Trophoblast cell (in vitro differentiated cells and primary cell): ENCODE measurements around the gene PLEKHO1.

Experiments used
- DNase-seq, 2 donors: peaks; one replicate each; pipeline ENCODE4 v3.0.0-alpha.2; 2016
- H2AFZ ChIP-seq: 2 replicates; pipeline ENCODE4 v1.6.1; 2013; ENCODE audit warnings: low read length, moderate library complexity, mild to moderate bottlenecking; ENCODE audit not compliant: insufficient read depth, poor library complexity
- H2AK5ac ChIP-seq: 2 replicates; pipeline ENCODE4 v1.6.1; 2013; ENCODE audit warnings: mild to moderate bottlenecking, low read length
- H2BK120ac ChIP-seq: 2 replicates; pipeline ENCODE4 v1.6.1; 2013; ENCODE audit warnings: low read length, mild to moderate bottlenecking, moderate library complexity; ENCODE audit not compliant: insufficient read depth, poor library complexity
- H2BK12ac ChIP-seq: 2 replicates; pipeline ENCODE4 v1.6.1; 2013; ENCODE audit warnings: mild to moderate bottlenecking, low read length, moderate library complexity
- H2BK5ac ChIP-seq: 2 replicates; pipeline ENCODE4 v1.6.1; 2013; ENCODE audit warnings: low read length, low read depth, moderate library complexity, mild to moderate bottlenecking; ENCODE audit not compliant: poor library complexity
- H3K14ac ChIP-seq: 2 replicates; pipeline ENCODE4 v1.6.1; 2013; ENCODE audit warnings: mild to moderate bottlenecking, low read length
- H3K18ac ChIP-seq: 2 replicates; pipeline ENCODE4 v1.6.1; 2013; ENCODE audit warnings: mild to moderate bottlenecking, low read length
- H3K23ac ChIP-seq: 2 replicates; pipeline ENCODE4 v1.6.1; 2013; ENCODE audit warnings: low read length
- H3K27ac ChIP-seq: 2 replicates; pipeline ENCODE4 v1.5.1; 2013; ENCODE audit warnings: low read depth, mild to moderate bottlenecking, inconsistent platforms, low read length, moderate library complexity
- H3K27me3 ChIP-seq: 2 replicates; pipeline ENCODE4 v1.6.1; 2013; ENCODE audit warnings: inconsistent platforms, mild to moderate bottlenecking, low read length, moderate library complexity; ENCODE audit not compliant: insufficient read depth
- H3K36me3 ChIP-seq, 2 experiments: 1 replicate in 1 of 2; 2 replicates in 1 of 2; pipeline ENCODE4 v1.6.1; 2013; ENCODE audit warnings: low read length in 2 of 2, mild to moderate bottlenecking in 2 of 2, moderate library complexity in 1 of 2; ENCODE audit not compliant: insufficient read depth in 2 of 2, control insufficient read depth in 1 of 2
- H3K4ac ChIP-seq: 2 replicates; pipeline ENCODE4 v1.6.1; 2013; ENCODE audit warnings: low read depth, mild to moderate bottlenecking, low read length, moderate library complexity
- H3K4me1 ChIP-seq, 2 experiments: 1 replicate in 1 of 2; 2 replicates in 1 of 2; pipeline ENCODE4 v1.6.1; 2013; ENCODE audit warnings: low read length in 2 of 2, mild to moderate bottlenecking in 2 of 2, moderate library complexity in 1 of 2; ENCODE audit not compliant: insufficient read depth in 2 of 2, control insufficient read depth in 1 of 2
- H3K4me2 ChIP-seq: 2 replicates; pipeline ENCODE4 v1.6.1; 2013; ENCODE audit warnings: inconsistent platforms, mild to moderate bottlenecking, low read length, moderate library complexity
- H3K4me3 ChIP-seq: 2 replicates; pipeline ENCODE4 v1.5.1; 2013; ENCODE audit warnings: mild to moderate bottlenecking, low read depth, low read length, inconsistent platforms
- H3K79me1 ChIP-seq: one replicate; pipeline ENCODE4 v1.6.1; 2013; ENCODE audit warnings: low read length
- H3K79me2 ChIP-seq: 2 replicates; pipeline ENCODE4 v1.6.1; 2013; ENCODE audit warnings: low read length, mild to moderate bottlenecking; ENCODE audit not compliant: control insufficient read depth, insufficient read depth, poor library complexity
- H3K9ac ChIP-seq: 2 replicates; pipeline ENCODE4 v1.6.1; 2013; ENCODE audit warnings: mild to moderate bottlenecking, low read length
- H3K9me3 ChIP-seq: 2 replicates; pipeline ENCODE4 v1.6.1; 2013; ENCODE audit warnings: low read depth, mild to moderate bottlenecking, control low read depth, inconsistent platforms, low read length; ENCODE audit not compliant: insufficient read depth
- H4K12ac ChIP-seq: 2 replicates; pipeline ENCODE4 v1.6.1; 2013; ENCODE audit warnings: low read depth, mild to moderate bottlenecking, low read length, moderate library complexity
- H4K8ac ChIP-seq: 2 replicates; pipeline ENCODE4 v1.6.1; 2013; ENCODE audit warnings: low read depth, mild to moderate bottlenecking, low read length, moderate library complexity
- H4K91ac ChIP-seq: one replicate; pipeline ENCODE4 v1.6.1; 2013; ENCODE audit warnings: low read depth, mild to moderate bottlenecking, low read length, moderate library complexity
- WGBS: extraction: QIAGEN DNeasy Blood & Tissue Kit; methylation state at CpG from one replicate; pipeline ENCODE4 v1.1.7; 2013; ENCODE audit warnings: missing lambda C conversion rate; ENCODE audit not compliant: insufficient read length, insufficient coverage; ENCODE audit errors: extremely low coverage; 5-methylcytosine and 5-hydroxymethylcytosine counted together

Gene PLEKHO1

GRCh38 chr1:150168960-150169601 lies 19.4 kb downstream of the PLEKHO1 start:
- no peaks in the 10 kb centered on the region for H3K9me3 ChIP-seq
- no peak overlapping the region for H3K14ac ChIP-seq
- peak; percentile 58 to 71 for DNase-seq
- no peak overlapping the region for H3K9ac ChIP-seq
- no CpG with 5 or more reads among the region's 6 CpGs for WGBS
- H2AFZ ChIP-seq = no peak overlapping the region
- H2BK12ac ChIP-seq = no peak overlapping the region
- H2BK5ac ChIP-seq = no peak overlapping the region
- H3K27me3 ChIP-seq = no peaks in the 10 kb centered on the region
- H3K4ac ChIP-seq = no peak overlapping the region
- H2BK120ac ChIP-seq = no peak overlapping the region
- peaks cover 12 to 19% of the 10 kb centered on the region in 2 experiments for H3K4me1 ChIP-seq
- H3K23ac ChIP-seq = no peak overlapping the region
- no peaks in the 10 kb centered on the region for H3K36me3 ChIP-seq
- H2AK5ac ChIP-seq = no peak overlapping the region
- no peak overlapping the region for H3K27ac ChIP-seq
- no peak overlapping the region for H4K8ac ChIP-seq
- no peak overlapping the region for H3K18ac ChIP-seq
- no peak overlapping the region for H3K4me3 ChIP-seq
- no peak overlapping the region for H3K4me2 ChIP-seq
- peaks cover 12% of the 10 kb centered on the region for H3K79me1 ChIP-seq
- H4K12ac ChIP-seq = no peak overlapping the region
- H4K91ac ChIP-seq = no peak overlapping the region
- no peaks in the 10 kb centered on the region for H3K79me2 ChIP-seq

DNA sequence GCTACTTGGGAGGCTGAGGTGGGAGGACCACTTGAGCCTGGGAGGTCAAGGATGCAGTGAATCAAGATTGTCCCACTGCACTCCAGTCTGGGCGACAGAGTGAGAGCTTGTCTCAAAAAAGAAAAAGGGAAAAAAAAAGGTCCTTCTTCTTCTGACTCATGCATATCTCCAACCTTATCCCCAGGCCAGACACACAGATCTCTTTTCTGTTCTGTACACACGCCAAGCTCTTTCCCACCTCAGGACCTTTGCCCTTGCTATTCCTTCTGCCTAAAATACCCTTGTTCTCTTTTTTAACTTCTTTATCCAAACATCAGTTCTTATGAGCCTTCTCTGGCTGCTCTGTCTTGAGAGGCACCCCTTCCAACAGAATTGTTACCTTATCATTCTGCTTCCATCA lies 22.1 kb downstream of the PLEKHO1 start:
- DNase-seq = no peak
- Histone ChIP-seq H4K91ac (peak overlapping the region; percentile 57), H3K4ac (no peak overlapping the region), H3K27ac (peak overlapping the region; percentile 41), H2AFZ (no peak overlapping the region), H3K4me1 (peaks cover 9 to 17% of the 10 kb centered on the region in 2 experiments), H3K23ac (no peak overlapping the region), H3K4me3 (no peak overlapping the region), H2AK5ac (no peak overlapping the region), H3K27me3 (no peaks in the 10 kb centered on the region), H3K18ac (no peak overlapping the region), H3K4me2 (no peak overlapping the region), H2BK12ac (peak overlapping the region; percentile 50), H2BK120ac (no peak overlapping the region), H4K12ac (no peak overlapping the region), H3K14ac (peak overlapping the region; percentile 22), H3K9ac (no peak overlapping the region), H3K36me3 (no peaks in the 10 kb centered on the region), H3K79me2 (no peaks in the 10 kb centered on the region), H2BK5ac (no peak overlapping the region), H3K9me3 (no peaks in the 10 kb centered on the region), H3K79me1 (peaks cover 10% of the 10 kb centered on the region), H4K8ac (no peak overlapping the region)
- no CpG with 5 or more reads among the region's 2 CpGs for WGBS

GRCh38 chr1:150173141-150173585 lies 23.4 kb downstream of the PLEKHO1 start:
- Histone ChIP-seq H4K91ac (peak overlapping the region; percentile 45), H2AFZ (no peak overlapping the region), H4K12ac (no peak overlapping the region), H2AK5ac (no peak overlapping the region), H2BK5ac (peak overlapping the region; percentile 65), H3K23ac (no peak overlapping the region), H3K18ac (no peak overlapping the region), H4K8ac (no peak overlapping the region), H3K9ac (no peak overlapping the region), H3K79me1 (peaks cover 10% of the 10 kb centered on the region), H2BK120ac (peak overlapping the region; percentile 44), H3K14ac (peak overlapping the region; percentile 63), H2BK12ac (no peak overlapping the region), H3K27ac (peak overlapping the region; percentile 62), H3K4me2 (peak overlapping the region; percentile 4), H3K36me3 (no peaks in the 10 kb centered on the region), H3K4ac (no peak overlapping the region), H3K4me3 (no peak overlapping the region), H3K4me1 (peaks cover 9 to 17% of the 10 kb centered on the region in 2 experiments), H3K9me3 (no peaks in the 10 kb centered on the region), H3K27me3 (no peaks in the 10 kb centered on the region), H3K79me2 (no peaks in the 10 kb centered on the region)
- WGBS = no CpG with 5 or more reads among the region's 7 CpGs
- DNase-seq = no peak

GRCh38 chr1:150176593-150176992 lies 26.9 kb downstream of the PLEKHO1 start:
- Histone ChIP-seq H4K8ac (no peak overlapping the region), H2AK5ac (no peak overlapping the region), H2AFZ (no peak overlapping the region), H3K79me2 (no peaks in the 10 kb centered on the region), H2BK120ac (no peak overlapping the region), H2BK12ac (no peak overlapping the region), H3K4me3 (no peak overlapping the region), H2BK5ac (no peak overlapping the region), H3K4me2 (no peak overlapping the region), H3K79me1 (peaks cover 7% of the 10 kb centered on the region), H3K23ac (no peak overlapping the region), H3K27me3 (no peaks in the 10 kb centered on the region), H3K14ac (no peak overlapping the region), H3K36me3 (no peaks in the 10 kb centered on the region), H3K4me1 (peaks cover 4 to 9% of the 10 kb centered on the region in 2 experiments), H3K9me3 (no peaks in the 10 kb centered on the region), H3K4ac (no peak overlapping the region), H3K18ac (no peak overlapping the region), H4K91ac (no peak overlapping the region), H4K12ac (no peak overlapping the region), H3K9ac (no peak overlapping the region), H3K27ac (no peak overlapping the region)
- WGBS = no CpG with 5 or more reads among the region's 3 CpGs
- DNase-seq = no peak
